NT2/D1 (cell line): Measurements from ENCODE around the gene GARIN5B.

Experiments
- SUZ12 ChIP-seq: IDR thresholded peaks from 2 replicates; pipeline ENCODE4 v1.6.1; 2011; ENCODE audit not compliant: insufficient read length, insufficient read depth; ENCODE audit errors: extremely low read depth
- YY1 ChIP-seq: IDR thresholded peaks from 2 replicates; pipeline ENCODE4 v1.6.1; 2011; ENCODE audit not compliant: insufficient read length, insufficient read depth
- ZNF274 ChIP-seq: IDR thresholded peaks from 2 replicates; pipeline ENCODE4 v1.6.1; 2011; ENCODE audit warnings: mild to moderate bottlenecking, low read depth, low read length

GRCh38 chr19:55376241-55376933 lies 13.3 kb upstream of the GARIN5B start, which contains the start of gene TMEM190:
- TF ChIP-seq YY1 (no peak), ZNF274 (no peak), SUZ12 (no peak)
